HepG2 (cell line): ENCODE measurements around the gene VDAC1. TPM values are rescaled to one million over a fixed set of nuclear protein-coding genes. Genes with fewer than 3 reads are reported as not detected.

Source experiments
- AGO1 ChIP-seq: fragments of 200-400 bp; formaldehyde crosslinking; IDR thresholded peaks from 2 replicates; pipeline ENCODE4 v1.6.1; 2017; ENCODE audit warnings: mild to moderate bottlenecking, low read depth, low read length, moderate library complexity; ENCODE audit not compliant: poor library complexity, severe bottlenecking
- KMT2B ChIP-seq: IDR thresholded peaks from 2 replicates; pipeline ENCODE4 v1.6.1; 2016; ENCODE audit warnings: missing genetic modification reagents, missing compliant biosample characterization
- RBAK ChIP-seq: sonication (generic); formaldehyde crosslinking; IDR thresholded peaks from 2 replicates; pipeline ENCODE4 v1.5.1; 2020; ENCODE audit warnings: mild to moderate bottlenecking, missing genetic modification reagents
- REL ChIP-seq: sonication (generic); formaldehyde crosslinking; conservative IDR thresholded peaks from 2 replicates; pipeline ENCODE4 v1.8.0; 2022; ENCODE audit warnings: mild to moderate bottlenecking, missing genetic modification reagents, moderate library complexity
- SAP130 ChIP-seq: IDR thresholded peaks from 2 replicates; pipeline ENCODE4 v1.6.1; 2016; ENCODE audit warnings: low read depth
- SATB2 ChIP-seq: sonication (generic); formaldehyde crosslinking; IDR thresholded peaks from 2 replicates; pipeline ENCODE4 v1.5.0; 2020; ENCODE audit warnings: missing genetic modification reagents
- ZNF382 ChIP-seq: sonication (generic); formaldehyde crosslinking; IDR thresholded peaks from 2 replicates; pipeline ENCODE4 v1.5.0; 2020; ENCODE audit warnings: missing genetic modification reagents, mild to moderate bottlenecking, borderline replicate concordance
- polyA plus RNA-seq, 8 experiments: library from polyadenylated mRNA; depleted of rRNA in 3 of 8; stranded (reverse) in 7 of 8; unstranded in 1 of 8; fragments of >200 nt; fragmentation: Illumina TruSeq in 4 of 8; extraction: Trizol in 4 of 8; gene quantifications; 2 replicates each; pipeline versions ENCODE4 v1.2.1 to v1.2.3, GENCODE V29; 2011 to 2016; ENCODE audit warnings: low read depth in 4 of 8, missing spikeins in 1 of 8, mixed read lengths in 1 of 8; ENCODE audit not compliant: insufficient read depth in 1 of 8
- total RNA-seq, 5 experiments: library from RNA; depleted of rRNA; stranded (reverse); fragments of >200 nt; fragmentation: Illumina TruSeq; extraction: Trizol; gene quantifications; 2 replicates each; pipeline ENCODE4 v1.2.3, GENCODE V29; 2016; ENCODE audit warnings: low read depth in 1 of 5
- TF ChIP-seq, protein P1 (sequence below): sonication (generic); formaldehyde crosslinking; IDR thresholded peaks from 2 replicates; pipeline ENCODE4 v1.4.0; 2020; ENCODE audit warnings: mild to moderate bottlenecking, missing genetic modification reagents, borderline replicate concordance
- TF ChIP-seq, protein P2 (sequence below): sonication (generic); formaldehyde crosslinking; IDR thresholded peaks from 2 replicates; pipeline ENCODE4 v1.5.1; 2020; ENCODE audit warnings: mild to moderate bottlenecking, missing genetic modification reagents, borderline replicate concordance
- TF ChIP-seq, protein P3 (sequence below): sonication (generic); formaldehyde crosslinking; IDR thresholded peaks from 2 replicates; pipeline ENCODE4 v1.4.0; 2020; ENCODE audit warnings: mild to moderate bottlenecking, missing genetic modification reagents, borderline replicate concordance
- TF ChIP-seq, protein P4 (sequence below): sonication (generic); formaldehyde crosslinking; IDR thresholded peaks from 2 replicates; pipeline ENCODE4 v1.5.0; 2020; ENCODE audit warnings: mild to moderate bottlenecking, missing genetic modification reagents, borderline replicate concordance

The VDAC1 gene
- total and polyA plus RNA-seq, 2 of the 13 experiments (the other 11 are each of a cell fraction or from before 2014, with no cell fraction given): 112 to 380 TPM

DNA sequence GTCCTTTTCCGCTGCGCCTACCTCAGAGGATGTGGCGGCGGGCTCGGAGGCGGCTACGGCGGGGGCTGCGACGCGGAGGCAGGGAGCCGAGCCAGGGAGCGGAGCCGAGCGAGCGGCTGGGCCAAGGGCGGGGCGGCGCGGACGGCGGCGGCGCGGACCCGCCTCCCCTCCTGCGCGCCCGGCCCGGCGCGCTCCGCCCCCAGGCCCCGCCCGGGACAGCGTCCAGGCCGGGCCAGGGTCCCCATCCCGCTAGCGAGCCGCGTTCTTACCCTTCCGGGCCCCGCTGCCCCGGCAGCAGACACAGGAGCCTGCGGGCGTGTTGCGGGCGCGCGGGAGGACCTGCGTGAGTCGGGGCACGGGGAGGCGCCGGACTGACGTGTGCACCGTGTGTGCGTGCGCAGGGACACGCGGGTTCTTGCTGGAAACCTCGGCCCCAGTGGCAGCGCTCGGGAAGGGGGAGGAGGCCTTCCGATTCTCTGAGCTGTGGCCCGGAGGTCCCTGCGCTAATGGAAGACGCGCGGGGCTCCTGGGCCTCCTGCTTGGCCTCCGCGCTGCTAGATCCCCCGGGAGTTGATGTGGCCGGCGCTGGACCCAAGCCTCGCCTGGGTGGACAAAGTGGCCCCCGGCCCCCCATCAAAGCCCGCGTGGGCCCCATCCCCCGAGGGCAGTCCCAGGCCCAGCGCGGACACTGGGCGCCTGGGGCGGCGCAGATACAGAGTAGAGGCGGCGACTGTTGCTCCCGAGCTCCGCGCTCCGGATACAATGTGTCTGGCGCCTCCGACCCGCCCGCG, at the start of gene VDAC1 (continued):
- TF ChIP-seq, protein P1, sequence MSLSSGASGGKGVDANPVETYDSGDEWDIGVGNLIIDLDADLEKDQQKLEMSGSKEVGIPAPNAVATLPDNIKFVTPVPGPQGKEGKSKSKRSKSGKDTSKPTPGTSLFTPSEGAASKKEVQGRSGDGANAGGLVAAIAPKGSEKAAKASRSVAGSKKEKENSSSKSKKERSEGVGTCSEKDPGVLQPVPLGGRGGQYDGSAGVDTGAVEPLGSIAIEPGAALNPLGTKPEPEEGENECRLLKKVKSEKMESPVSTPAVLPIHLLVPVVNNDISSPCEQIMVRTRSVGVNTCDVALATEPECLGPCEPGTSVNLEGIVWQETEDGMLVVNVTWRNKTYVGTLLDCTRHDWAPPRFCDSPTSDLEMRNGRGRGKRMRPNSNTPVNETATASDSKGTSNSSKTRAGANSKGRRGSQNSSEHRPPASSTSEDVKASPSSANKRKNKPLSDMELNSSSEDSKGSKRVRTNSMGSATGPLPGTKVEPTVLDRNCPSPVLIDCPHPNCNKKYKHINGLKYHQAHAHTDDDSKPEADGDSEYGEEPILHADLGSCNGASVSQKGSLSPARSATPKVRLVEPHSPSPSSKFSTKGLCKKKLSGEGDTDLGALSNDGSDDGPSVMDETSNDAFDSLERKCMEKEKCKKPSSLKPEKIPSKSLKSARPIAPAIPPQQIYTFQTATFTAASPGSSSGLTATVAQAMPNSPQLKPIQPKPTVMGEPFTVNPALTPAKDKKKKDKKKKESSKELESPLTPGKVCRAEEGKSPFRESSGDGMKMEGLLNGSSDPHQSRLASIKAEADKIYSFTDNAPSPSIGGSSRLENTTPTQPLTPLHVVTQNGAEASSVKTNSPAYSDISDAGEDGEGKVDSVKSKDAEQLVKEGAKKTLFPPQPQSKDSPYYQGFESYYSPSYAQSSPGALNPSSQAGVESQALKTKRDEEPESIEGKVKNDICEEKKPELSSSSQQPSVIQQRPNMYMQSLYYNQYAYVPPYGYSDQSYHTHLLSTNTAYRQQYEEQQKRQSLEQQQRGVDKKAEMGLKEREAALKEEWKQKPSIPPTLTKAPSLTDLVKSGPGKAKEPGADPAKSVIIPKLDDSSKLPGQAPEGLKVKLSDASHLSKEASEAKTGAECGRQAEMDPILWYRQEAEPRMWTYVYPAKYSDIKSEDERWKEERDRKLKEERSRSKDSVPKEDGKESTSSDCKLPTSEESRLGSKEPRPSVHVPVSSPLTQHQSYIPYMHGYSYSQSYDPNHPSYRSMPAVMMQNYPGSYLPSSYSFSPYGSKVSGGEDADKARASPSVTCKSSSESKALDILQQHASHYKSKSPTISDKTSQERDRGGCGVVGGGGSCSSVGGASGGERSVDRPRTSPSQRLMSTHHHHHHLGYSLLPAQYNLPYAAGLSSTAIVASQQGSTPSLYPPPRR (CRISPR knock-in tag): no peak
- TF ChIP-seq RBAK (no peak), KMT2B (CRISPR knock-in tag) (peak; percentile 70), ZNF382 (CRISPR knock-in tag) (no peak), AGO1 (no peak), REL (CRISPR knock-in tag) (peak; percentile 79), SATB2 (CRISPR knock-in tag) (no peak; the same call in 1 of the 2 replicates), SAP130 (CRISPR knock-in tag) (peak; percentile 72)
- TF ChIP-seq, protein P2, sequence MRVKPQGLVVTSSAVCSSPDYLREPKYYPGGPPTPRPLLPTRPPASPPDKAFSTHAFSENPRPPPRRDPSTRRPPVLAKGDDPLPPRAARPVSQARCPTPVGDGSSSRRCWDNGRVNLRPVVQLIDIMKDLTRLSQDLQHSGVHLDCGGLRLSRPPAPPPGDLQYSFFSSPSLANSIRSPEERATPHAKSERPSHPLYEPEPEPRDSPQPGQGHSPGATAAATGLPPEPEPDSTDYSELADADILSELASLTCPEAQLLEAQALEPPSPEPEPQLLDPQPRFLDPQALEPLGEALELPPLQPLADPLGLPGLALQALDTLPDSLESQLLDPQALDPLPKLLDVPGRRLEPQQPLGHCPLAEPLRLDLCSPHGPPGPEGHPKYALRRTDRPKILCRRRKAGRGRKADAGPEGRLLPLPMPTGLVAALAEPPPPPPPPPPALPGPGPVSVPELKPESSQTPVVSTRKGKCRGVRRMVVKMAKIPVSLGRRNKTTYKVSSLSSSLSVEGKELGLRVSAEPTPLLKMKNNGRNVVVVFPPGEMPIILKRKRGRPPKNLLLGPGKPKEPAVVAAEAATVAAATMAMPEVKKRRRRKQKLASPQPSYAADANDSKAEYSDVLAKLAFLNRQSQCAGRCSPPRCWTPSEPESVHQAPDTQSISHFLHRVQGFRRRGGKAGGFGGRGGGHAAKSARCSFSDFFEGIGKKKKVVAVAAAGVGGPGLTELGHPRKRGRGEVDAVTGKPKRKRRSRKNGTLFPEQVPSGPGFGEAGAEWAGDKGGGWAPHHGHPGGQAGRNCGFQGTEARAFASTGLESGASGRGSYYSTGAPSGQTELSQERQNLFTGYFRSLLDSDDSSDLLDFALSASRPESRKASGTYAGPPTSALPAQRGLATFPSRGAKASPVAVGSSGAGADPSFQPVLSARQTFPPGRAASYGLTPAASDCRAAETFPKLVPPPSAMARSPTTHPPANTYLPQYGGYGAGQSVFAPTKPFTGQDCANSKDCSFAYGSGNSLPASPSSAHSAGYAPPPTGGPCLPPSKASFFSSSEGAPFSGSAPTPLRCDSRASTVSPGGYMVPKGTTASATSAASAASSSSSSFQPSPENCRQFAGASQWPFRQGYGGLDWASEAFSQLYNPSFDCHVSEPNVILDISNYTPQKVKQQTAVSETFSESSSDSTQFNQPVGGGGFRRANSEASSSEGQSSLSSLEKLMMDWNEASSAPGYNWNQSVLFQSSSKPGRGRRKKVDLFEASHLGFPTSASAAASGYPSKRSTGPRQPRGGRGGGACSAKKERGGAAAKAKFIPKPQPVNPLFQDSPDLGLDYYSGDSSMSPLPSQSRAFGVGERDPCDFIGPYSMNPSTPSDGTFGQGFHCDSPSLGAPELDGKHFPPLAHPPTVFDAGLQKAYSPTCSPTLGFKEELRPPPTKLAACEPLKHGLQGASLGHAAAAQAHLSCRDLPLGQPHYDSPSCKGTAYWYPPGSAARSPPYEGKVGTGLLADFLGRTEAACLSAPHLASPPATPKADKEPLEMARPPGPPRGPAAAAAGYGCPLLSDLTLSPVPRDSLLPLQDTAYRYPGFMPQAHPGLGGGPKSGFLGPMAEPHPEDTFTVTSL (CRISPR knock-in tag): peak; percentile 20; the same call in 1 of the 2 replicates
- TF ChIP-seq, protein P3, sequence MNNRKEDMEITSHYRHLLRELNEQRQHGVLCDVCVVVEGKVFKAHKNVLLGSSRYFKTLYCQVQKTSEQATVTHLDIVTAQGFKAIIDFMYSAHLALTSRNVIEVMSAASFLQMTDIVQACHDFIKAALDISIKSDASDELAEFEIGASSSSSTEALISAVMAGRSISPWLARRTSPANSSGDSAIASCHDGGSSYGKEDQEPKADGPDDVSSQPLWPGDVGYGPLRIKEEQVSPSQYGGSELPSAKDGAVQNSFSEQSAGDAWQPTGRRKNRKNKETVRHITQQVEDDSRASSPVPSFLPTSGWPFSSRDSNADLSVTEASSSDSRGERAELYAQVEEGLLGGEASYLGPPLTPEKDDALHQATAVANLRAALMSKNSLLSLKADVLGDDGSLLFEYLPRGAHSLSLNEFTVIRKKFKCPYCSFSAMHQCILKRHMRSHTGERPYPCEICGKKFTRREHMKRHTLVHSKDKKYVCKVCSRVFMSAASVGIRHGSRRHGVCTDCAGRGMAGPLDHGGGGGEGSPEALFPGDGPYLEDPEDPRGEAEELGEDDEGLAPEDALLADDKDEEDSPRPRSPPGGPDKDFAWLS (CRISPR knock-in tag): no peak
- TF ChIP-seq, protein P4, sequence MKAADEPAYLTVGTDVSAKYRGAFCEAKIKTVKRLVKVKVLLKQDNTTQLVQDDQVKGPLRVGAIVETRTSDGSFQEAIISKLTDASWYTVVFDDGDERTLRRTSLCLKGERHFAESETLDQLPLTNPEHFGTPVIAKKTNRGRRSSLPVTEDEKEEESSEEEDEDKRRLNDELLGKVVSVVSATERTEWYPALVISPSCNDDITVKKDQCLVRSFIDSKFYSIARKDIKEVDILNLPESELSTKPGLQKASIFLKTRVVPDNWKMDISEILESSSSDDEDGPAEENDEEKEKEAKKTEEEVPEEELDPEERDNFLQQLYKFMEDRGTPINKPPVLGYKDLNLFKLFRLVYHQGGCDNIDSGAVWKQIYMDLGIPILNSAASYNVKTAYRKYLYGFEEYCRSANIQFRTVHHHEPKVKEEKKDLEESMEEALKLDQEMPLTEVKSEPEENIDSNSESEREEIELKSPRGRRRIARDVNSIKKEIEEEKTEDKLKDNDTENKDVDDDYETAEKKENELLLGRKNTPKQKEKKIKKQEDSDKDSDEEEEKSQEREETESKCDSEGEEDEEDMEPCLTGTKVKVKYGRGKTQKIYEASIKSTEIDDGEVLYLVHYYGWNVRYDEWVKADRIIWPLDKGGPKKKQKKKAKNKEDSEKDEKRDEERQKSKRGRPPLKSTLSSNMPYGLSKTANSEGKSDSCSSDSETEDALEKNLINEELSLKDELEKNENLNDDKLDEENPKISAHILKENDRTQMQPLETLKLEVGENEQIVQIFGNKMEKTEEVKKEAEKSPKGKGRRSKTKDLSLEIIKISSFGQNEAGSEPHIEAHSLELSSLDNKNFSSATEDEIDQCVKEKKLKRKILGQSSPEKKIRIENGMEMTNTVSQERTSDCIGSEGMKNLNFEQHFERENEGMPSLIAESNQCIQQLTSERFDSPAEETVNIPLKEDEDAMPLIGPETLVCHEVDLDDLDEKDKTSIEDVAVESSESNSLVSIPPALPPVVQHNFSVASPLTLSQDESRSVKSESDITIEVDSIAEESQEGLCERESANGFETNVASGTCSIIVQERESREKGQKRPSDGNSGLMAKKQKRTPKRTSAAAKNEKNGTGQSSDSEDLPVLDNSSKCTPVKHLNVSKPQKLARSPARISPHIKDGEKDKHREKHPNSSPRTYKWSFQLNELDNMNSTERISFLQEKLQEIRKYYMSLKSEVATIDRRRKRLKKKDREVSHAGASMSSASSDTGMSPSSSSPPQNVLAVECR (CRISPR knock-in tag): peak; percentile 72
